ENCODE data around the gene USP21. TPM values are rescaled to one million over a fixed set of nuclear protein-coding genes. Genes with fewer than 3 reads are reported as not detected.

The USP21 gene
- total RNA-seq, 4 donors from 2014 or later: 12.9 to 53.1 (median 20.6) TPM

- TF ChIP-seq EP300 (IDR thresholded peaks at IDR 0.05): no peak
- no peak for TF ChIP-seq CTCF (IDR thresholded peaks at IDR 0.05)
- TF ChIP-seq POLR2A (IDR thresholded peaks at IDR 0.05): no peak
- DNase-seq (ENCODE audit: low spot score in 2 of 2): no peak
- peaks cover 0 to 32% (median 5%) of the 10 kb centered on the region in 3 donors for H3K36me3 ChIP-seq
- peak overlapping the region; percentile 60 to 97 (median 66) for H3K4me3 ChIP-seq
- no peaks in the 10 kb centered on the region for H3K27me3 ChIP-seq
- H3K9me3 ChIP-seq: no peaks in the 10 kb centered on the region
- 47 to 57% methylated on average over 9 of the region's 9 CpGs for WGBS, 2 donors
- peaks cover 0 to 44% (median 17%) of the 10 kb centered on the region in 4 donors for H3K4me1 ChIP-seq
- H3K27ac ChIP-seq: peak overlapping the region; percentile 83 to 99 (median 90)
These were observed 18.6 kb downstream of the USP21 start for GRCh38 chr1:161177936-161178244.

GRCh38 chr1:161179698-161180097, 20.4 kb downstream of the USP21 start:
- WGBS, 2 donors: 93 to 95% methylated on average over 3 of the region's 3 CpGs
- H3K4me3 ChIP-seq: no peak overlapping the region
- DNase-seq (ENCODE audit: low spot score in 2 of 2): no peak
- peaks cover 0 to 13% (median 0%) of the 10 kb centered on the region in 3 donors for H3K36me3 ChIP-seq
- no peak overlapping the region for H3K27ac ChIP-seq
- H3K27me3 ChIP-seq: no peaks in the 10 kb centered on the region
- TF ChIP-seq POLR2A (IDR thresholded peaks at IDR 0.05): no peak
- peaks cover 0 to 32% (median 16%) of the 10 kb centered on the region in 4 donors for H3K4me1 ChIP-seq
- no peaks in the 10 kb centered on the region for H3K9me3 ChIP-seq

GRCh38 chr1:161180639-161181038, 21.3 kb downstream of the USP21 start:
- Histone ChIP-seq H3K27me3 (no peaks in the 10 kb centered on the region), H3K4me3 (no peak overlapping the region), H3K36me3 (peaks cover 0 to 4% (median 0%) of the 10 kb centered on the region in 3 donors), H3K4me1 (peaks cover 0 to 34% (median 17%) of the 10 kb centered on the region in 4 donors), H3K27ac (no peak overlapping the region), H3K9me3 (no peaks in the 10 kb centered on the region)
- WGBS, 2 donors: 37 to 59% methylated on average over 1 of the region's 1 CpG
- DNase-seq (ENCODE audit: low spot score in 2 of 2): no peak
- no peak for TF ChIP-seq EP300 (IDR thresholded peaks at IDR 0.05)
- TF ChIP-seq POLR2A (IDR thresholded peaks at IDR 0.05): no peak
- TF ChIP-seq CTCF (IDR thresholded peaks at IDR 0.05): peak in 3 of 5 experiments; percentile 12 to 20 (median 18)

- Histone ChIP-seq H3K9me3 (no peaks in the 10 kb centered on the region), H3K4me3 (no peak overlapping the region), H3K4me1 (peaks cover 0 to 31% (median 13%) of the 10 kb centered on the region in 4 donors), H3K36me3 (no peaks in the 10 kb centered on the region), H3K27ac (peak overlapping the region in 2 of 4 donors; percentile 21 to 75), H3K27me3 (no peaks in the 10 kb centered on the region)
- no peak for DNase-seq (ENCODE audit: low spot score in 2 of 2)
- WGBS, 2 donors: 100% methylated on average over 1 of the region's 1 CpG
- no peak for TF ChIP-seq CTCF (IDR thresholded peaks at IDR 0.05)
These were observed 22.9 kb downstream of the USP21 start for GRCh38 chr1:161182214-161182613.

- DNase-seq (ENCODE audit: low spot score in 2 of 2): peak in 1 of 2 donors; percentile 80
- Histone ChIP-seq H3K4me3 (no peak overlapping the region), H3K4me1 (peaks cover 0 to 32% (median 10%) of the 10 kb centered on the region in 4 donors), H3K27me3 (no peaks in the 10 kb centered on the region), H3K36me3 (no peaks in the 10 kb centered on the region), H3K27ac (peak overlapping the region in 3 of 4 donors; percentile 56 to 73 (median 62)), H3K9me3 (no peaks in the 10 kb centered on the region)
- TF ChIP-seq CTCF (IDR thresholded peaks at IDR 0.05): no peak
- peak in 1 of 2 donors; percentile 70 for TF ChIP-seq EP300 (IDR thresholded peaks at IDR 0.05)
- WGBS, 2 donors: 7 to 16% methylated on average over 3 of the region's 3 CpGs
These were observed 26.0 kb downstream of the USP21 start for GRCh38 chr1:161185282-161185682.
